Eye (tissue), 1 donor: Measurements from ENCODE around the gene MYO15B.
A peak's percentile ranks its signal among the peaks of the same experiment; 100 is the strongest.
"Not testable (repeated sequence)": the region's sequence is repeated elsewhere in the genome, so short reads cannot be mapped to it uniquely, and the experiment has no call there.

Experiments used
- DNase-seq: peaks from one replicate; pipeline ENCODE4 v3.0.0-alpha.2; 2015

Gene MYO15B

DNA sequence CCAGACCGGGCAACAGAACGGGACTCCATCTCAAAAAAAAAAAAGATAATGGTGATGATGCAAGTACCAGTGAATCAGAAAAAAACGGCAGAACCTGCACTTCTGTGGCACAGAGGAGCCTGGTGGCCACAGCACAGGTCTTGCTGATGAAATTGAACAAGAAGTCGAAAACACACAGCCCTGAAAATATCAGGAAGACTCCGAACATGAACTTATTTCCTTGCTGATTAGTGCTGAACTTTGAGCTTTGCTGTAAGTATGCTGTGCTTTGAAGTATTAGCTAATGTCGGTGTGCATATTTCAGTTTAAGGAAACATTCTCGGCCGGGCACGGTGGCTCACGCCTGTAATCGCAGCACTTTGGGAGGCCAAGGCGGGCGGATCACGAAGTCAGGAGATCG lies 10.9 kb upstream of the MYO15B start:
- DNase-seq = no peak

DNA sequence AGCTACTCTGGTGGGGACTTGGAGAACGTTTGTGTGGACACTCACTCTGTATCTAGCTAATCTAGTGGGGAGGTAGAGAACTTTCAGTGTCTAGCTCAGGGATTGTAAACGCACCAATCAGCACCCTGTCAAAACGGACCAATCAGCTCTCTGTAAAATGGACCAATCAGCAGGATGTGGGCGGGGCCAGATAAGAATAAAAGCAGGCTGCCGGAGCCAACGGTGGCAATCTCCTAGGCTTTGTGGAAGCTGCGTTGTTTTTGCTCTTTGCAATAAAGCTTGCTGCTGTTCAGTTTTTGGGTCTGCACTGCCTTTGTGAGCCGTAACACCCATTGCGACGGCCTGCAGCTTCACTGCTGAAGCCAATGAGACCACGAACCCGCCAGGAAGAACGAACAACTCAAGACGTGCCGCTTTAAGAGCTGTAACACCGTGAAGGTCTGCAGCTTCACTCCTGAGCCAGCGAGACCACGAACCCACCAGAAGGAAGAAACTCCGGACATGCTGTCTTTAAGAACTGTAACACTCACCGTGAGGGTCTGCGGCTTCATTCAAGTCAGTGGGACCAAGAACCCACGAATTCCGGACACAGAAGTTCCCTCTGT lies 6.4 kb upstream of the MYO15B start:
- DNase-seq = not testable (repeated sequence)

DNA sequence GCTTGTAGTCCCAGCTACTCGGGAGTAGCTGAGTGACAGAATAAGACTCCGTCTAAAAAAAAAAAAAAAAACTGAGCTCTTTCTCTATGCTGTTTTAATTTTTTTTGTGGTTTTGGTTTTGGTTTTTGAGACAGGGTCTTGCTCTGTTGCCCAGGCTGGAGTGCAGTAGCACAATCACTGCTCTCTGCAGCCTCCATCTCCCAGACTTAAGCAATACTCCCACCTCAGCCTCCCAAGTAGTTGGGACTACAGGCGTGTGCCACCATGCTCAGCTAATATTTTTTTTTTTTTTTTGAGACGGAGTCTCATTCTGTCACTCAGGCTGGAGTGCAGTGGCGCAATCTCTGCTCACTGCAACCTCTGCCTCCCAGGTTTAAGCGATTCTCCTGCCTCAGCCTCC lies 4.4 kb upstream of the MYO15B start:
- not testable (repeated sequence) for DNase-seq

DNA sequence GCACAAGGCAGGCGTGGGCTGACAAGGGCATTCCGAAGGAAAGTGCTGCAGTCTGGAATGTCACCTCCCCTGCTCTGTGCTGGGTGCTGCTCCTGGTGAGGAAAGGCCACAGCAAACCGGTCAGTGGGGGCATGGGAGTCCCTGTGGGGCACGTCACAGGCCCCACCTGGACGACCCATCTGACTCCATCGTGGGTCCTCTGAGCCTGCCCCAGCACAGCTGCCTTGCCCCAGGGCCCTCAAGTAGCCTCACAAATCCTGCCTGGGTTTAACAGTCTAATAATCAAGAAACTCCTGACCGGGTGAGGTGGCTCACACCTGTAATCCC lies 2.8 kb upstream of the MYO15B start:
- no peak for DNase-seq

DNA sequence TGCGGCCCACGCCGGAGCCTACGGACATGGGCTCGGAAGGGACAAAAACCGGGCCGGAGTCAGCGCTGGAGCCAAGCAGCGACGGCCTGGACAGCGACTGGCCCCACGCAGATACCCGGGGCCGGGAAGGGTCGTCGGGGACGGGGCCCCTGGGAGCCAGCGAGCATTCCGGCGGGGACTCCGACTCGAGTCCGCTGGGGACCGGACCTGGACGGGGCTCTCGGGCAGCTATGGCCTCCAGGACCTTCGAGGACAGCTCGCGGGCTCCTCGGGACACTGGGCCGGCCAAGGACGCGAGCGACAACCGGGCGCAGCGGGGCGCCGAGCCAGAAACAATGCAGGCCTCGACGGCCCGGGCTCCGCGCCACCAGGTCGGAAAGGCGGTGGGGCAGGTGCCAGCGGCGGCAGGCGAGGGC lies 1.0 kb downstream of the MYO15B start:
- DNase-seq = peak; percentile 76

DNA sequence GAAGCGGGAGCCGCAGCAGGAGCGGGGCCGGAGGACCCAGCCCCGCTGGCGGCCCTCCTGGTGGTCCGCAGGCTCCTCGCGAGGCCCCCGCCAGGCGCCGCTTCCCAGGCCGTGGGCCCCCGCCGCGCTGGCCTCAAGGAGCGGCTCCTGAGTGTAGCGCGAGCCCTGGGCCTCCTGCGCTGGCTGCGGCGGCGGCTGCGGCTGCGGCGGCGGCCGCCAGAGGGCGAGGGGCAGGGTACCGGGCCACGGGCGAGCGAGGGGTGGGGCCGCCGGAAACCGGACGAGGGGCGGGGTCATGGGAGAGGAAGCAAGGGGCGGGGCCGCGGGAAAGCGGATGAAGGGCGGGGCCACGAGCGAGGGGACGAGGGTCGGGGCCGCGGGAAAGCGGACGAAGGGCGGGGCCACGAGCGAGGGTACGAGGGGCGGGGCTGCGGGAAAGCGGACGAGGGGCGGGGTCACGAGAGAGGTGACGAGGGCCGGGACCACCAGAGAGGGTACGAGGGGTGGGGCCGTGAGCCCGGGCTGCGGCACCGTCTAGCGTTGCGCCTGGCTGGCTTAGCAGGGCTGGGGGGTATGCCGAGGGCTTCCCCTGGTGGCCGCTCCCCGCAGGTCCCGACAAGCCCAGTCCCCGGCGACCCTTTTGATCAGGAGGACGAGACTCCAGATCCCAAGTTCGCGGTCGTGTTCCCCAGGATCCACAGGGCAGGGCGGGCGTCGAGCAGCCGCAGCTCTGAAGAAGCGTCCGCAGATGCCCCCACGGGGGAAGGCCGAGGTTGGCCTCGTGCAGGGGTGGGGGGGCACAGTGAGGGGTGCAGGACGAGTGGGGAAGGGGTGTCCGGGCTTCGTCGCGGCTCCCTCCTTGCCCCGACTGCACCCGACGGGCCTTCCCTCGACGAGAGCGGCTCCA lies 1.7 kb downstream of the MYO15B start:
- DNase-seq = peak; percentile 98

DNA sequence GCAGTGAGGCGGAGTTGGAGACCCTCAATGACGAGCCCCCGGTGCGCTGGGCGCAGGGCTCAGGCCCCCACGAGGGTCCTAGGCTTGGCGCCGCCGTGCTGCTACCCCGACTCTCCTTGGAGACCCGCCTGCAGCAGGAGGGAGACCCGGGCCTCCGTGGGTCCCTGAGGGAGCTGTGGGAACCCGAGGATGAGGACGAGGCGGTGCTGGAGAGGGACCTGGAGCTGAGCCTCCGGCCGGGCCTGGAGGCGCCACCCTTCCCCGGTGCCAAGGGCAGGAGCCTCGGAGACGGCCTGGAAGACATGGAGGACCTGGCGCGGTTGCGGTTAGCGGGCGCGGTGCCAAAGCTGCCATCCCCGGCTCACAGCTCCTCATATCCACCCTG lies 2.3 kb downstream of the MYO15B start:
- DNase-seq = no peak

DNA sequence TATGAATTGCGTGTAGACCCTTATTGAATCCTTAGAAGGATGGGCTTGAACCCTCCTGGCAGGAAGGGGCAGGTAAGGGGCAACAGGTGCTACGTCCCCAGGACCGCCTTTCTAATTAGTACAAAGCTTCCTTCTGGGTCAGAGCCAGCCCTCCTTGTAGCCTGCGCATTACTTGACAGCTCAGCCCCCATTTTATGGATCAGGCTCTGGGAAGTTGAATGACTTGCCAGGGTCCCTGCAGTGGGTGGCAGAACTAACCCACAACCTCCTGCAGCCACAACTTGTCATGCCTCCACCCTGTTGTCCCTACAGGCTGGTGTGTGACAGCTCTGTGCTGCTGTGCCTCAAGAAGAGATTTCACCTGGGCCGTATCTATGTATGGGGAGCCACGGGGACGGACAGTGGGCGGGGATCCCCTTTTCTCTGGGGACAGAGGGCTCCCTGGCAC lies 2.7 kb downstream of the MYO15B start:
- no peak for DNase-seq

DNA sequence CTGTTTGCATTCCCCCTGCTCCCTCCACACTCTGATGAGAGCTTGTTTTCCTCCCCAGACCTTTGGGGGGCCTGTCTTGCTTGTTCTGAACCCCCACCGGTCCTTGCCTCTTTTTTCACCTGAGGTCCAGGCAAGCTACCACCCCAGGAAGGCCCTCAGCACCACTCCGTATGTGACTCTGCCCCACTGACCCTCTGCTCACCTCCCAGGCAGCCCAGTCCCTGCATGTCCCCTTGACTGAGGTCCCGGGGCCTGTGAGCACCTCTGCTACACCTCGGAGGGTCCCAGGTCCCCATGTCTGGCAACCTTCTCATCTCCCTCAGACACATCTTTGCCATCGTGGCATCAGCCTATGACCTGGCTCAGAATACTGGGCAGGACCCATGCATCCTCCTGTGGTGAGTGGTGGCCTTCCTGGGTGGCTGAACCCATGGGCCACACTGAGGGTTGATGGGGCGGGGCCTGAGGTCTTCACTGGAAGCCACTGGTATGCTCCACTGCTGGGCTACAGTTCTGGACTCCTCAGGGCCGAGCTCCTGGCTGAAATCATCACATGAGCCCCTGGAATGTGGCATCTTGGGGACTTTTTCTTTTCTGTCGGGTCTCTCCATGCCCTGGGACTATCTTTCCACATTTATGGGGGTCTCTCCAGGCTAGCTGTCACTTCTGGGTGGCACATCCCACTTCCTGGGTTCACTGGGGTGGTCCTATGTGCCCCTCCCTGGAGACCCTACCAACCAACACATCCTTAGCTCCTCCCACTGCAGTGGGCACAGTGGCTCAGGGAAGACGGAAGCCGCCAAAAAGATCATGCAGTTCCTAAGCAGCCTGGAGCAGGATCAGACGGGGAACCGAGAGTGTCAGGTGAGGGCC lies 3.5 kb downstream of the MYO15B start:
- no peak for DNase-seq

DNA sequence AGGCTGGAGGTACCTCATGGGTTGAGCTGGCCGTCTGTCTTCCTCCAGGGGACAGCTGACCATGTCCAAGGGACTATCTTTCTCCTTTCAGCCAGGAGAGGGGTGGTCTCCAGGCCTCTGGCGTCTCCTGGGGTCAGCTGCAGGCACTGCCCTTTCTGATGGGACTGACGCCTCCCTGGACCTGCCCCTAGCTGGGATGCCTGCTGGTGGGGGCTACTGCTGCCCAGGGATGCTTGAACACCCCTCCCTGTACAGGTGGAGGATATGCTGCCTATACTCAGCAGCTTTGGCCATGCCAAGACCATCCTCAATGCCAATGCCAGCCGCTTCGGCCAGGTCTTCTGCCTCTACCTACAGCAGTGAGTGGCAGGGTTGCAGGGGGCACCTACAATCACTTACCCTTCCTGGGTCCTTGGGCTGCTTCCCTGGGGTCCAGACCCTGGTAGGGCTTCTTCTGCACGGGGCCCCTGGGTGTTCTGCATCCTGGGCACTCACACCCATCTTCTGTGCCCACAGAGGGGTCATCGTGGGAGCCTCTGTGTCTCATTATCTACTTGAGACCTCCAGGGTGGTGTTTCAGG lies 4.2 kb downstream of the MYO15B start:
- no peak for DNase-seq

DNA sequence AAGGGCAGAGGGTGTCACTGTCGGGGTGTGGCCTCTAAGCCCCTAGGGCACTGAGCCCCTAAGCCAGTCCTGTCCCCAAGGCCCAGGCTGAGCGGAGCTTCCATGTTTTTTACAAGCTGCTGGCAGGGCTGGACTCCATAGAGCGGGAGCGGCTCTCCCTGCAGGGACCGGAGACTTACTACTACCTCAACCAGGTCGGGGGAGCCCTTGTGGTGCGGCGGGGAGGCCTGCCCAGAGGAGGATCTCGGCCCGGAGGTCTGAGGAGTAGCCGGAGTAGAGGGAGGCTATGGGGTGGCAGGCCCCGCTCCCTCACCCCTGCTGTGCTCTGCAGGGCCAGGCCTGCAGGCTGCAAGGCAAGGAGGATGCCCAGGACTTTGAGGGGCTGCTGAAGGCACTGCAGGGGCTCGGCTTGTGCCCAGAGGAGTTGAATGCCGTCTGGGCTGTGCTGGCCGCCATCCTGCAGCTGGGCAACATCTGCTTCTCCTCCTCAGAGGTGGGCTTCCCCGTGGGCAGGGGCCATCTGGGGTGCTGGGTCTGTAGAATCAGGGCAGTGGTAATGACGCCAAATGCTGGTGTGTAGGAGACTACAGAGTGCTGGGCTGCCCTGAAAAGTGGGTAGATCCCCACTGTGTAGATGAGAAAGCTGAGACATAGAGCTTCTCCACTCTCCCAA lies 4.9 kb downstream of the MYO15B start:
- DNase-seq = no peak

DNA sequence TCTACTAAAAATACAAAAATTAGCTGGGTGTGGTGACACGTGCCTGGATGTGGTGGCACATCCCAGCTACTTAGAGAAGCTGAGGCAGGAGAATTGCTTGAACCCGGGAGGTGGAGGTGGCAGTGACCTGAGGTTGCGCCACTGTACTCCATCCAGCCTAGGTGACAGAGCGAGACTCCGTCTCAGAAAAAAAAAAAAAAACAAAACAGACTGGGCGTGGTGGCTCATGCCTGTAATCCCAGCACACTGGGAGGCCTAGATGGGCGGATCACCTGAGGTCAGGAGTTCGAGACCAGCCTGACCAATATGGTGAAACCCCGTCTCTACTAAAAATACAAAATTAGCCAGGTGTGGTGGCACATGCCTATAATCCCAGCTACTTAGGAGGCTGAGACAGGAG lies 5.8 kb downstream of the MYO15B start:
- not testable (repeated sequence) for DNase-seq

DNA sequence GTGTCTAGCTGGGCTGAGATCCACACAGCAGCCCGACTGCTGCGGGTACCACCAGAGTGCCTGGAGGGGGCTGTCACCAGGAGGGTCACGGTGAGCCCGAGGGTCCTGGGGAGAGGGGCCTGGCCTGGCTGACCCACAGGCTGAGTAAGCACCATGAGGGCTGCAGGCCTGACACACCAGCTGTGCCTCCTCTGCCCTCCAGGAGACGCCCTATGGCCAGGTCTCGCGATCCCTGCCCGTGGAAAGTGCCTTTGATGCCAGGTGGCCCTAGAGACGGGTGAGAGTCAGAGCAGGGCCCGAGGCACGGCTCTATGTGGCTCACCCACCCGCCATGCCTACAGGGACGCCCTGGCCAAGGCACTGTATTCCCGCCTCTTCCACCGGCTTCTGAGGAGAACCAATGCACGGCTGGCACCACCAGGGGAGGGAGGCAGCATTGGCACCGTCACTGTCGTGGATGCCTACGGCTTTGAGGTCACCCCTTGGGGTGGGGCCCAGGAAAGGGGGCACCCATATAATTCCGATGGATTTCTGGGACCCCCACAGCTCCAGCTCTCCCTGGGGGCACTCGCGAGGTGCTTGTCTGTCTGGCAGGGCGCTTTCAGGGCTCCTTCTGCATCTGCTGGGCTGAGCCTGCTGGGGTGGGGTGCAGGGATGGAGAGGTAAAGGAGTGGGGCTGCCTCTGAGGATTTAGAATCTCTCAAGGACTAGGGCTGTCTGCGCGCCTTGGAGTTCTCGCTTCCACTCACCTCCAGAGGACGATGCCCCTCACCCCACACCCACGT lies 7.1 kb downstream of the MYO15B start:
- no peak for DNase-seq

DNA sequence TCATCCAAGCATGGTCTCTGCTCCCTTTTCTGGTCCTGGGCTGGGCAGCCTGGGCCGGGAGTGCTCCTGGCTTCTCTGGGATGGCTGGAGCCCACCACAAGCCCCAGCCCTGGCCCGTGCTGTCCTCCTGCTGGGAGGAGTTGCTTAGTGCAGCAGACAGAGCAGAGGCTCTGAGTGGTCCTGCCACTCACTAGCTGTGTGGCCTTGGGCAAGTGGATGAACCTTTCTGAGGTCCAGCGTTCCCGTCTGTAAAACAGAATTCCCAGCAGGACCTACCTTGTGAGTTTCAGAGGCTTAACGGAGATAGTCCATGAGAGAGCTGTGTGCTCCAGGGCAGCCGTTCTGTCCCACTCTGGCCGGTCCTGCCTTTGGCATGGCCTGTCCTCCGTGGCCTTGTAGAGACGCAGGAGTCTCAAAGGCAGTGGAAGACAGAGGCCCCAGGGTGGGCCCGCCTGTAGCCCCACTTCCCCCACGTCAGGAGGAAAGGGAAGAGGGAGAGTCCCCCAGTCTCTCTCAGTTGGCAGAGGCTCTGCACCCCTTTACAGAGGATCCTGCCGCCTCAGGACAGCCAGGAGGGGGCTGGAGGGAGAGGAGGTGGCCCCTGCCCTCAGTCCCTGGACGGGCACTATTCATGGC lies 7.8 kb downstream of the MYO15B start:
- no peak for DNase-seq

DNA sequence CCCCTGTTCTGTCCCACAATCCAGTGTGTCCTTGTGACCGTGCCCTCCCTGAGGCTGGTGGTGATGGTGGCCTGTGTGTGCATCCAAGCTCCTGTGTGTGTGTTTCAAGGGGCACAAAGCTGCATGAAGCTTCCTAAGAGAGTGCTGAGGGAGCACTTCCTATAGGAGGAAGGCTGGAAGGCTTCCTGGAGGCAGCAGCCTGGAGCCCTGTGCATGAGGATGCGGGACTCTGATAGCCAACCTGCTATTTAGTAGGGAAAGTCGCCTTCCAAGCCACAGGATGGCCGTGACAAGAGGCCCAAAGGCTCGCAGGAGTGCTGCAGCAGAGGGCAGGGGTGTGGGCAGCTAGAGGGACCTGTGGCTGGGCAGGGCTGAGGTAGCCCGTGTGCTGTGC lies 8.3 kb downstream of the MYO15B start:
- no peak for DNase-seq

DNA sequence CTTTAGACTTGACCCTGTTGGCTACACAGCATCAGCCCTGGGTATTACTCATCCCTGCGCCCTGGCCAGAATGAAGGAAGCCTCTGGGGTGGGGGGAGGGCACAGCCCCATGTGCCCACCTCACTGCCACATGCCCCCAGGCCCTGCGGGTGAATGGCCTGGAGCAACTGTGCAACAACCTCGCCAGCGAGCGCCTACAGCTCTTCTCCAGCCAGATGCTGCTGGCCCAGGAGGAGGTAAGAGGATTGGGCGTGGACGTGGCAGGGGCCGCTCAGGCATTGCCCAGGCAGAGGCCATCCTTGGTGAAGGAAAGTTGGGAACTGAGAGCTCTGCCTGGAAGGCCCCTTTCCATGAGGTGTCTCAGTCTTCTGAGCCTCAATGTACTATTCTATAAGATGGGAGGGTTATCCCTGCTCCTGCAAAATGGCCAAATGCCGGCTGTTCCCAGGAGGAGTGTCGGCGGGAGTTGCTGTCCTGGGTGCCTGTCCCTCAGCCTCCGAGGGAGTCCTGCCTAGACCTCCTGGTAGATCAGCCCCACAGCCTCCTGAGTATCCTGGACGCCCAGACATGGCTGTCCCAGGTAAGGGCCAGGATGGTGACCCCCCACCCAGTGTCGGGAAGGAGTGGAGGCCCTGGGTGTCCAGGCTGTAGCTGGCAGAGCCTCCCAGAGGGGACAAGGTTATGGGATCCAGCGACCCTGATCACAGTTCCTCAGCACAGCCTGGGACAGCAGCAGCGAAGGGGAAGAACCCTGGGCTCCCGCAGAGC lies 8.9 kb downstream of the MYO15B start:
- no peak for DNase-seq

DNA sequence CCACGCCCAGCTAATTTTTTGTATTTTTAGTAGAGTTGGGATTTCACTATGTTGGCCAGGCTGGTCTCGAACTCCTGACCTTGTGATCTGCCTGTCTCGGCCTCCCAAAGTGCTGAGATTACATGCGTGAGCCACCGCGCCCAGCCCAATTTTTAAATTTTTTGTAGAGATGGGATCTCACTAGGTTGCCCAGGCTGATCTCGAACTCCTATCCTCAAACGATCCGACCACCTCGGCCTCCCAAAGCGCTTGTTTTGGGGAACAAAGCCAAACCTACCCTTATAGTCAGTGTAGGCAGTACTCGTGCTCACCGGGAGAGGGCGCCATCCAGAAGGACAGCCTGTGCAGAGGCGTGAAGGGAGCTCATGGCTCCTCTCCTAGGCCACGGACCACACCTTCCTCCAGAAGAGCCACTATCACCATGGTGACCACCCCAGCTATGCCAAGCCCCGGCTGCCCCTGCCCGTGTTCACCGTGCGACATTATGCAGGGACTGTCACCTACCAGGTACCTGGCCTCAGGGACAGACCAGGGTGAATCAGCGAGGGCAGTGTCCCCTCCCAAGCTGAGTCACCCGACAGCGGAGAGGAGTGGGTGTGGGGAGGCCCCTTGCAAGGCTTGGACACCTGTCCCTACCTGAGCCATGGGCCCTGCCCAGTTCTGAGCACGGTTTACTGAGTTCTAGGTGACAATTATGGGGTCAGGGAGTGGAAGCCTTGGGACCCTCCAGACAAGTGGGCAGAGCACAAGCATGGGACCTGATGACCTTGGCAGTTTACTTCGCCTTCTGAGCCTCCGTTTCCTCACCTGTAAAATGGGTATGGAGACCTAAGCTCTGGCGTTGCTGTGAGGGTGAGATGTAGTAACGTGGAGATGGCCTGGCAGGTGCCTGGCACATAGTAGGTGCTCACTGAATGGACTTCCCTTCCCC lies 13.7 kb downstream of the MYO15B start:
- peak; percentile 55 for DNase-seq

DNA sequence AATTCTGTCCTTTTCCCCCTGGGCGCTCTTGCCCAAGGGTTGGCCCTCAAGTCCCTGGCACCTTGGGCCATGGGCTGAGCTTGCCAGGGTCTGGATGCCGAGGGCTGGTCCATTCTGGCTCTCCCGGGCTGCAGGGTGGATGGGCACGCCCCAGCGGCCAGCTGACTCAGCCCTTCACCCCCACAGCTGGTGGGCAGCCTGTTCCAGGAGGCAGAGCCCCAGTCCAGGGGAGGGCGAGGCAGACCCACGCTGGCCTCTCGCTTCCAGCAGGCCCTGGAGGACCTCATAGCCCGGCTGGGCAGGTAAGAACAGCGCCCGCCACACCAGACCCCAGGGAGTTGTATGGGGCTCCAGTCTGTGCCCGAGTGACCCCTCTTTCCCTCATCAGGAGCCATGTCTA lies 15.0 kb downstream of the MYO15B start:
- DNase-seq = no peak

DNA sequence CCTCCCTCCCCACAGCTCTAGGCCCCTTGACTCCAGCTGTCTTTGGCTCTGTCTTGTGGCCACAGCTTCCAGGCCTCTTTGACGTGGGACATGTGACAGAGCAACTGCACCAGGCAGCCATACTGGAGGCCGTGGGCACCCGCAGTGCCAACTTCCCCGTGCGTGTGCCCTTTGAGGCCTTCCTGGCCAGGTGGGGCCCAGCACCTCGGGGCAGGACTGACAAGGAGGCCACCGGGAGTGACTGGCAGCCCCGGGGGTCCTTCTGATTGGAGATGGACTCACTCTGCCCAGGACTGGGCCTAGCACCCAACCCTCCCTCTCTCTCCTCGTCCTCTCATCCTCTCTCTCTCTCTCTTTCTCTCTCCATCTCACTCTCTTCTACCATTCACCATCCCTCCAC lies 15.5 kb downstream of the MYO15B start:
- DNase-seq = no peak
